Measurements from ENCODE around the gene PDE4D. TPM values are rescaled to one million over a fixed set of nuclear protein-coding genes. Genes with fewer than 3 reads are reported as not detected.

PDE4D gene
- total RNA-seq, 1 experiment from 2014 or later = 2.1 TPM

GRCh38 chr5:59728356-59728755 lies 165.2 kb downstream of the PDE4D start:
- no peak overlapping the region for H2AFZ ChIP-seq (ENCODE audit: low read length)
- H3K18ac ChIP-seq (ENCODE audit: insufficient read length, low read depth, low read length) = no peak overlapping the region
- no peaks in the 10 kb centered on the region for H3K79me1 ChIP-seq (ENCODE audit: insufficient read depth, low read depth, low read length, poor library complexity, severe bottlenecking)
- no peak overlapping the region for H2AK5ac ChIP-seq (ENCODE audit: insufficient read length, low read length)
- no peak overlapping the region for H3K14ac ChIP-seq (ENCODE audit: insufficient read depth, low read length)
- no peak overlapping the region for H2BK15ac ChIP-seq (ENCODE audit: low read depth, low read length)
- Mint-ChIP-seq H3K27me3 (ENCODE audit: low read depth) (no peaks in the 10 kb centered on the region), H3K4me1 (peaks cover 8 to 14% of the 10 kb centered on the region in 2 experiments), H3K4me3 (no peak overlapping the region), H3K9me3 (no peaks in the 10 kb centered on the region; a peak in 1 of 5 replicates), H3K36me3 (ENCODE audit: insufficient read depth in 1 of 3, low read depth in 3 of 3) (no peaks in the 10 kb centered on the region), H3K27ac (no peak overlapping the region)
- H3K4me2 ChIP-seq (ENCODE audit: insufficient read depth, insufficient read length, low read length) = no peak overlapping the region
- no peak overlapping the region for H4K8ac ChIP-seq (replicated peaks; ENCODE audit: insufficient read length, low read depth, low read length)
- H3K23ac ChIP-seq (ENCODE audit: insufficient read length, low read depth, low read length) = no peak overlapping the region
- DNase-seq = no peak
- no peaks in the 10 kb centered on the region for H3K79me2 ChIP-seq (ENCODE audit: insufficient read depth, low read length)
- no peak overlapping the region for H3K56ac ChIP-seq (ENCODE audit: insufficient read length, low read depth, low read length)
- H2BK5ac ChIP-seq (ENCODE audit: insufficient read length, low read length) = no peak overlapping the region
- no CpG with 5 or more reads among the region's 1 CpG for WGBS (ENCODE audit: extremely low coverage, insufficient read length, low lambda C conversion rate)
- TF ChIP-seq CTCF (conservative IDR thresholded peaks at IDR 0.05) = no peak
- no peak overlapping the region for H4K91ac ChIP-seq (ENCODE audit: insufficient read length, low read depth, low read length)
- no peak overlapping the region for H3K9ac ChIP-seq (ENCODE audit: extremely low read depth, insufficient read length, low read length)
- H3K9me3 ChIP-seq (ENCODE audit: control insufficient read depth, low read depth, low read length) = no peaks in the 10 kb centered on the region
- no peak overlapping the region for H2BK20ac ChIP-seq (ENCODE audit: low read depth, low read length, poor library complexity, severe bottlenecking)
- no peak overlapping the region for H2BK12ac ChIP-seq (ENCODE audit: insufficient read length, low read depth, low read length)
- H4K5ac ChIP-seq (ENCODE audit: insufficient read length, low read depth, low read length) = no peak overlapping the region
- no peak overlapping the region for H3K4ac ChIP-seq (ENCODE audit: low read depth, low read length)
- H2BK120ac ChIP-seq (ENCODE audit: low read depth, low read length, poor library complexity, severe bottlenecking) = no peak overlapping the region
- no peaks in the 10 kb centered on the region for H3K4me1 ChIP-seq (ENCODE audit: insufficient read depth, low read length)
- no peaks in the 10 kb centered on the region for H3K23me2 ChIP-seq (ENCODE audit: insufficient read length, low read depth, low read length, poor library complexity, severe bottlenecking)
- H4K20me1 ChIP-seq (ENCODE audit: control insufficient read depth, insufficient read depth, insufficient read length) = no peaks in the 10 kb centered on the region
- no peaks in the 10 kb centered on the region for H3K27me3 ChIP-seq (ENCODE audit: insufficient read depth, low read length)
- no peak overlapping the region for H3K27ac ChIP-seq (ENCODE audit: insufficient read length, low read depth, low read length)
- no peak overlapping the region for H3T11ph ChIP-seq (ENCODE audit: low read length)
